Cardiac septum (tissue), 1 donor: ENCODE data around the gene AFTPH. TPM values are rescaled to one million over a fixed set of nuclear protein-coding genes. Genes with fewer than 3 reads are reported as not detected.

Experiments used
- DNase-seq: peaks from one replicate; pipeline ENCODE4 v3.0.0-alpha.2; 2020; ENCODE audit warnings: low spot score
- intact Hi-C: fragments of 100-400 bp; cut with DNase I; formaldehyde crosslinking; loops from one replicate; pipeline ENCODE4 v1.14.0; 2022
- total RNA-seq: library from RNA; stranded (reverse); fragmentation: NEBNext Ultra II Directional; extraction: Animal tissue kit (Norgen Biotek cat#: 25700); gene quantifications from one replicate; pipeline ENCODE4 v1.2.1, GENCODE V29; 2021
- donor health status: DM: no; HTN: no; CAD: no.

AFTPH gene
- total RNA-seq, 1 donor from 2014 or later, result 13.6 TPM

DNA sequence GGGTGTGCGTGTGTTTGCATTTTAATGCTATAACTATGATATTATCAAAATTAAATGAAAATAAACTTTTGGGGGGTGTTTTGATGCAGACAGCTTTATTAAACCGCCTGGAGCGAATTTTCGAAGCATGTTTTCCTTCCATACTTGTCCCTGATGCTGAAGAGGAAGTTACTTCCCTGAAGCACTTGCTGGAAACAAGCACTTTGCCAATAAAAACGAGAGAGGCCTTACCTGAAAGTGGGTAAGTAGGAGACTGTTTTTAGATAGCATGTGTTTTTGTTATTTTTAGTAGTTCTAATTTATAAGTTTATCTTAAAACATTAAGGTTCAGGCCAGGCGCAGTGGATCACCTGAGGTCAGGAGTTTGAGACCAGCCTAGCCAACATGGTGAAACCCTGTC is 43.3 kb downstream of the AFTPH start:
- DNase-seq, result no peak
- intact Hi-C loops, result loop anchor here (10.0 kb wide), 1 partner anchor 513 kb away; no protein-coding TSS in a partner anchor

DNA sequence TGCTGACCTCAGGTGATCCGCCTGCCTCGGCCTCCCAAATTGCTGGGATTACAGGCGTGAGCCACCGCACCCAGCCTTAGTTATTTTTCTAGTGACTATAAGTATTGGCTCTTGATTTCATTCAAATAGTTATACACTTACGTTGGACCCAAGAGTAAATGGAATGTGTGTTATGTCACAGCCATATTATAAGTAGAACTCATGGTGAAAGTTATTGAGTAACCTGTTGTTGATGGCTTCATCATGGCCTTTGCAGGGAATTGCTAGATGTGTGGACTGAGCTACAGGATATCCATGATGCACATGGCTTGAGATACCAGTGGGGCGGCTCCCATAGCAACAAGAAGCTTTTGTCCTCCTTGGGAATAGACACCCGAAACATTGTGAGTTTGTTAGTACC is 44.7 kb downstream of the AFTPH start:
- intact Hi-C loops, result loop anchor here (10.0 kb wide), 1 partner anchor 514 kb away; no protein-coding TSS in a partner anchor
- no peak for DNase-seq

DNA sequence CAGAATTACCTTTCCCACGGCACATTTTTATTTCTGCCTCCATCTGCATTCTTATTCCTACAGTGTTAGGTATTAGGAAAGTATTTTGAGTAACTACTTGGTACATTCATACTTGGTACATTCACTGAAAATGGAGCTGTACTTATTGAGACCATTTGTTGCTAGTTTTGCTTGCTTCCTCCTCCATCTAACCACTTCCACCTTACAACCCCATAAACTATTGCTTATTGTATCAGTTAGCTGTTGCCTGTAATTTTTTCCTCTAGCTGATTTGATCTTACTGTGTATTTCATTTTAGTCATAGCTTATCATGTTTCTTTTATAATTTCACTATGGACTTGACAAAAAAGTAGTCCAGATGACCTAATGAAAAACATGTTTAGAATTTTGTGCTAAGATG is 50.7 kb downstream of the AFTPH start:
- DNase-seq, result no peak
- intact Hi-C loops, result no loop called here

GRCh38 chr2:64581018-64581417 is 56.9 kb downstream of the AFTPH start:
- intact Hi-C loops, result loop anchor here (10.0 kb wide), 1 partner anchor 464 kb away; no protein-coding TSS in a partner anchor
- no peak for DNase-seq

DNA sequence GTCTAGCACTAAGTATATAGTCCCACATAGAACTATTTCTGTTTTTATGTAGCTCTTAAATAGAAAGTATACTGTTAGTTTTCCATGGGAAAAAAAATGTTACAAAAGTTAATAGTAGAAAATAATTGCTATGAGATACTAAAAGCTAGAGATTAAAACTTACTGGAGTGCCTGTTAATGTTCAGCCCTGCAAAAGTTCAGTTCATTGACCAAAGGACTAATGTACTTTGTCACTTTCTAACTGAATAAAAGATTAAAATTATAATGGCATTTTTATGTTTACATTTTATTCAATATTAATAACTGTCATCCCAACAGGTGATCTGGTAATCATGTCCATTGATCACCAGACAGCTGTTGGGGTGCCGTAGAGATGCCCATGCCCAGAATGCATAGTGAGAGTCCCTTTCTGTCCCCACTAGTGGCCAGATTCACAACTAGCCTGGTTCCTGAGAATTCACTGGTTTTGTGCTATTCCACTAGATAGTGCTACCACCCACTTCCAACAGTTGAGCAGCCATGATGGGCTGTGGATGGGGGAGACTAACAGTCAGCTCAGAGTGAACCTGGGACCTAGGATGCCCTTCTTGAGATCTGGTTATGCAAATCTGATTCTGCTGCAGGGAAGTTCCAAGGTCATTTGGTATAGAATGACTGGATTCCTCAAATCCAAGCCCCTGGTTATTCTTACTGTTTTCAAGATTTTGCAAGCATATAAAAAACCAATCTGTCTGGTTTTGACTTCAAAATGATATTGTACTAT is 57.8 kb downstream of the AFTPH start:
- intact Hi-C loops, result loop anchor here (10.0 kb wide), 1 partner anchor 463 kb away; no protein-coding TSS in a partner anchor

GRCh38 chr2:64582774-64583340 is 58.7 kb downstream of the AFTPH start:
- intact Hi-C loops, result loop anchor here (10.0 kb wide), 1 partner anchor 462 kb away; no protein-coding TSS in a partner anchor
- DNase-seq, result no peak

More for the DNA sequence above, 57.8 kb downstream of the AFTPH start:
- DNase-seq, result no peak

- intact Hi-C loops, result loop anchor here (2.0 to 10.0 kb wide), 2 partner anchors 281 to 459 kb away; no protein-coding TSS in a partner anchor
- no peak for DNase-seq
Observed at GRCh38 chr2:64586054-64586453, 61.9 kb downstream of the AFTPH start.

GRCh38 chr2:64586883-64587481 is 62.9 kb downstream of the AFTPH start:
- intact Hi-C loops, result loop anchor here (2.0 to 10.0 kb wide), 2 partner anchors 280 to 458 kb away; no protein-coding TSS in a partner anchor
- DNase-seq, result no peak

GRCh38 chr2:64587561-64587960 is 63.4 kb downstream of the AFTPH start:
- intact Hi-C loops, result loop anchor here (2.0 to 10.0 kb wide), 2 partner anchors 279 to 457 kb away; no protein-coding TSS in a partner anchor
- DNase-seq, result no peak

DNA sequence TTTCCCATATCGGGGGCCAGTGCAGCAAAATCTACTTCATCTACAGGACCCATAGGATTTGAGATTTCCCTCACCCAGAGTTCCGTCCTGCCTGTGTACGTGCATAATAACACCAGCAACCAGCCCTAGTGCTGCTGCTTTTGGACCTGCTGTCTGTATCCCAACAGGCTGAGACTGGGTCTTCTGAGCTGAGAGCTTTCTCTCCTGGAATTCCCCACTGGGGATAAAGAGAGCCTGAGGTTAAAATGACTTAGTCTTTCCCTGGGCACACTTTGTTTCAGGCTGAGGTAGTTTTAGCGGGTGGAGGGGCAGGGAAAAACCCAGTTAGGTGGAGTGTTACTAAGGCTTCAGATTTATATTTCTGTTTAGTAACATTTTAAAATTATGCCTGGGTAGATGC is 67.1 kb downstream of the AFTPH start:
- DNase-seq, result no peak
- intact Hi-C loops, result no loop called here

- intact Hi-C loops, result no loop called here
- DNase-seq, result no peak
Observed at GRCh38 chr2:64593035-64593655, 69.0 kb downstream of the AFTPH start.

- intact Hi-C loops, result no loop called here
- DNase-seq, result no peak
Observed at GRCh38 chr2:64594226-64594989, 70.3 kb downstream of the AFTPH start.

DNA sequence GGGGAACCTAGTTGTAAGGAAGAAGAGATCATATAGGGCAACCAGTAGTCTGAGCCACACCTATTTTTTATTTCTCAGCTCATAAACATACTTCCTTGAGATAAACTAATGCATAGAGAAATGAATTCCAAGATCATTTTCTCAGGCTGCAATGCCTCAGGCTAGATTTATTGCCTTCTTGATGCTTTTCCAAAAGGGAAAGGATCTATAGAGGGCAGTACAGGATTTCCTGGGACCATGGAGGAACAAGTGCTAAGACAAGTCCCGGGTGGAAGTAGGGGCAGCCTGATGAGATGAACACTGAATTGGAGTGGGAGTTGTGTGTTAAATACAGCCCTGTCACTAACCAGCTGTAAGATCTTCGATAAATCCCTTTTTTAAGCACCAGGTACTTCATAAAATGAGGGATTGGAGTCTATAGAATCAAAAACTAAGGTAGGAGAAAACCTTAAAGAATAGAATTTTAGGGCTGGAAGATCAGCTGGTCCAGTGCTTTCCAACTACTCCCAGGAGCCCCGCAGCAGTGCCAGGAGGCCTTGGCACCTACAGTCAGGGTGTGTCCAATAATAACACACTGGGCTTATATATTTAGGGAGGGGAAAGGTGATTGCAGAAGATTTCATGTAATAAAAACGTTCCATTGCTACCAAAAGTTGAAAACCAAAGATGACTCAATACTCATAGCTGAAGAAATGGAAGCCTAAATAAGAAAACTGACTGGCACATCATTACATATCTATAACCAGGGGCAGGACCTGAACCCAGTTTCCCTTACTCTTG is 71.5 kb downstream of the AFTPH start:
- DNase-seq, result no peak

GRCh38 chr2:64598226-64598625 is 74.1 kb downstream of the AFTPH start:
- intact Hi-C loops, result no loop called here
- DNase-seq, result no peak

More for the DNA sequence above, 71.5 kb downstream of the AFTPH start:
- intact Hi-C loops, result no loop called here

GRCh38 chr2:64599469-64599868 is 75.3 kb downstream of the AFTPH start:
- no peak for DNase-seq
- intact Hi-C loops, result no loop called here

DNA sequence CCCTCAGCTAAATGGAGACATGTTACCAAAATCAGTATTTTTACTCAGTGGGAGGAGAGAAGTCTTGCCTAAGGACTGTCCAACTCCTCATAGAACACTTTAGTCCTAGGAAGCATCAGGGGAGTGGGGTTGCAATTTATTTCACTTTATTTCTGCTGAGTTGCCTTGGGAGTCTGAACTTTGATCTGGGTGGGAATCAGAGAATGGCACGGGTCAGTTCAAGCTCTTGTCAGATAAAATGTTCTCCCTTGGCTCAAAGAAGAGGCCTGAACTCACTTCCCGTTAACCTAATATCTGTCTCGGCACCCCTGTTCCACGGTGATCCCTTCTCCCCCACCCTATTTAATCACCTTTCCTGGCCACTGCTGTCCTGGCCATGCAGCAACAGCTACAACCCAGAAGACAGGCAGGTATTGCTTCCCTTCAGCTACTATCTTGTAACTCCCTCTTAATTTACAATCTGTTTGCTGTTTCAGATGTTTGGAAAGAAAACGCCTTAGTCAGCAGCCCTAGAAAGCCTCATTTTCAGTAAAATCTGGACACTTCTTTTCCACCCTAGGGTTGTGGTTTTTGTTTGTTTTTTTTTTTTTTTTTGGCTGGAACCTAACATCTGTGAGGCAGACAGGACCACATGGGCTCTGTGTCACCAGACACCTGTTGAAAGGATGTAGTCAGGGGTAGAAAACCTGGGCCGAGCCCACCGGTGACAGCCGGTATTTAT is 77.1 kb downstream of the AFTPH start:
- intact Hi-C loops, result no loop called here
- no peak for DNase-seq

- no peak for DNase-seq
- intact Hi-C loops, result no loop called here
Observed at GRCh38 chr2:64601785-64602391, 77.8 kb downstream of the AFTPH start.
